ENCODE results near the gene PPFIBP2. TPM values are rescaled to one million over a fixed set of nuclear protein-coding genes. Genes with fewer than 3 reads are reported as not detected.

Gene PPFIBP2
- total and polyA plus RNA-seq, 10 of the 15 experiments (the other 5 are each of a cell fraction or from before 2014, with no cell fraction given), result 17.3 to 56.3 (median 39.2) TPM

DNA sequence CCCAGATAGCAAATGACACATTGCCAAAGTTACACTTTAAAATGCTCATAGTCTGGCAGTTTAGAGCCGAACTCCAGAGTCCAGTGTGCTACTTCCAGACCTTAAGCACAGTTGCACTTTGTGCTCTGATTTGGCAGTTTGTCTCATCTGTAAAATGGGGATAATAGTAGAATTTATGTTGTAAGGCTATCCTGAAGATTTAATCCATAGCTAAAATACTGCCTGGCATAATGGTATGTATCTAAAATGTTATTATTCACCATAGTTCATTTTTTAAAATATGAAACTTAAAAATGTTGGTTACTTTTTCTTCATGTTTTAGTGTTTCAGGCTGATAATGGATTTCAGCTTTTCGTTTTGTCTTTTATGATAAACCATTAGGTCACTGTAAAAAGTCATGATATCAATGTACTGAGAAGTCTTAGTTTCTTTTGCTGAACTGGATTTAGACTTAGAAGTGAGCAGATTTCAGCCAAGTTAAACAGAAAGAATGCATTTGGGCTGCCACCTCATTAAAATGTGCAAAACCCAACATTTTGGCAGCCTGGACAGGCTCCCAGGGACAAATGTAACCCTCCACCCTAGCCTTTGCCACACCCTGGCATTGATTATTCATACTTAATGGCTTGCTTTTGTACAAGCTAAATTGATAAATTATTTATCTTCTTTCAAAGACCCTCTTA lies 27.6 kb upstream of the PPFIBP2 start:
- SMC1A ChIA-PET (ENCODE audit: uncharacterized antibody, unreplicated experiment), result interaction anchor here (0.8 to 2.2 kb wide), 6 partner anchors 8 to 44 kb away, joined by 3 to 5 read pairs (median 3); no protein-coding TSS in a partner anchor
- CTCF ChIA-PET, result interaction anchor here (1.1 to 1.3 kb wide), 3 partner anchors 13 to 27 kb away, joined by 3 to 4 read pairs (median 3); no protein-coding TSS in a partner anchor
- H3K9ac ChIP-seq (ENCODE audit: control insufficient read depth, insufficient read depth, low read length), result no peak overlapping the region
- RAD21 ChIA-PET (ENCODE audit: unreplicated experiment), result no interaction called here
- no peak for TF ChIP-seq SMARCA5 (IDR thresholded peaks at IDR 0.05)
- no peak for TF ChIP-seq EED (IDR thresholded peaks at IDR 0.05; ENCODE audit: low read depth)
- no peak for TF ChIP-seq NBN (IDR thresholded peaks at IDR 0.05)
- no peak for TF ChIP-seq RAD21 (IDR thresholded peaks at IDR 0.05; ENCODE audit: insufficient read depth, low read depth, low read length)
- no peak for TF ChIP-seq USF1 (IDR thresholded peaks at IDR 0.05; ENCODE audit: borderline replicate concordance, extremely low read length, insufficient read depth, low read depth, low read length)
- H3K27me3 ChIP-seq (replicated peaks in 1 of 2; ENCODE audit: control insufficient read depth in 2 of 2, insufficient read depth in 2 of 2, low read length in 1 of 2), result no peaks in the 10 kb centered on the region
- no peaks in the 10 kb centered on the region for H3K9me3 ChIP-seq (replicated peaks; ENCODE audit: control insufficient read depth, insufficient read depth, low read length)
- no peaks in the 10 kb centered on the region for H4K20me1 ChIP-seq (ENCODE audit: control insufficient read depth, insufficient read depth)
- no peak overlapping the region for H2AFZ ChIP-seq (ENCODE audit: control insufficient read depth, low read depth, low read length)
- H3K79me2 ChIP-seq (ENCODE audit: control insufficient read depth, insufficient read depth, low read length), result no peaks in the 10 kb centered on the region
- no peaks in the 10 kb centered on the region for H3K4me1 ChIP-seq (ENCODE audit: control insufficient read depth, insufficient read depth, low read length)
- no peak overlapping the region for H3K27ac ChIP-seq (ENCODE audit: control insufficient read depth, insufficient read depth)
- in situ Hi-C loops (cut with MboI) (no loop called here), intact Hi-C loops (cut with micrococcal nuclease; ENCODE audit: unreplicated experiment) (no loop called here)
- no peaks in the 10 kb centered on the region for H3K36me3 ChIP-seq (ENCODE audit: control insufficient read depth in 2 of 2, insufficient read depth in 2 of 2, low read length in 1 of 2)
- no peak overlapping the region for H3K4me2 ChIP-seq (ENCODE audit: control insufficient read depth, insufficient read depth)
- ATAC-seq (no peak), DNase-seq (ENCODE audit: low read depth, low spot score) (no peak), FAIRE-seq (no peak)
- POLR2A ChIA-PET, result no interaction called here
- 84% methylated on average over 2 of the region's 2 CpGs for WGBS (ENCODE audit: insufficient coverage, insufficient replicate concordance, low lambda C conversion rate, missing lambda C conversion rate)
- BruUV-seq (replicated peaks), result no TSS peak
- H3K4me3 ChIP-seq, result no peak overlapping the region

DNA sequence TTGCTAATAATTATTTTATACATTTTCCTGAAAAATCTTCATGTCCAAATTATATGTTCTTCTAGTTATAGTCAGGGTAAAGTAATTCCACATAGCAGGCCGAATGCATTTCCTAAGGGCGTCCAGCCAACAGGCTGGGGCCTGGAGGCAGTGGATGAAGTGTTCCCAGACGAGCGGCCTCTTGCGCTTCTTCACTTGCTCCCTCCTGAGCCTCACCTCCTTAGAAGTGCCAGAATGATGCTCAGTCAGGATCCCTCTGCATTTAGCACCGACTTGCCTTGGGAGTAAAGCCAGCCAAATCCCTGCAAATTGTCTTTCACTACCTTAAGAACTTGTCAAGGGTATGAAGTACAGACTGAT lies 27.0 kb upstream of the PPFIBP2 start:
- H3K27ac ChIP-seq (ENCODE audit: control insufficient read depth, insufficient read depth), result no peak overlapping the region
- ChIA-PET POLR2A (no interaction called here), SMC1A (ENCODE audit: uncharacterized antibody, unreplicated experiment) (interaction anchor here (1.0 kb wide), 2 partner anchors 8 to 63 kb away, joined by 3 read pairs; no protein-coding TSS in a partner anchor), RAD21 (ENCODE audit: unreplicated experiment) (no interaction called here), CTCF (interaction anchor here (0.7 to 1.3 kb wide), 3 partner anchors 14 to 27 kb away, joined by 3 to 4 read pairs (median 3); no protein-coding TSS in a partner anchor)
- no peak overlapping the region for H3K4me2 ChIP-seq (ENCODE audit: control insufficient read depth, insufficient read depth)
- DNase-seq (ENCODE audit: low read depth, low spot score), result no peak
- no peak overlapping the region for H3K9ac ChIP-seq (ENCODE audit: control insufficient read depth, insufficient read depth, low read length)
- no peaks in the 10 kb centered on the region for H3K79me2 ChIP-seq (ENCODE audit: control insufficient read depth, insufficient read depth, low read length)
- in situ Hi-C loops (cut with MboI), result no loop called here
- no peak for ATAC-seq
- H3K4me1 ChIP-seq (ENCODE audit: control insufficient read depth, insufficient read depth, low read length), result no peaks in the 10 kb centered on the region
- intact Hi-C loops (cut with micrococcal nuclease; ENCODE audit: unreplicated experiment), result no loop called here
- no peaks in the 10 kb centered on the region for H3K9me3 ChIP-seq (replicated peaks; ENCODE audit: control insufficient read depth, insufficient read depth, low read length)
- TF ChIP-seq ATF7 (IDR thresholded peaks at IDR 0.05; ENCODE audit: low read depth) (no peak), POLR2AphosphoS5 (IDR thresholded peaks at IDR 0.05; ENCODE audit: low read length) (no peak), CEBPZ (IDR thresholded peaks at IDR 0.05; ENCODE audit: low read depth, low read length) (no peak), IRF4 (IDR thresholded peaks at IDR 0.05; ENCODE audit: low read depth, low read length) (no peak), PAX8 (IDR thresholded peaks at IDR 0.05) (no peak), SPI1 (IDR thresholded peaks at IDR 0.05; ENCODE audit: borderline replicate concordance, insufficient read depth, low read depth, low read length) (no peak), BMI1 (IDR thresholded peaks at IDR 0.05; ENCODE audit: borderline replicate concordance) (no peak), TARDBP (IDR thresholded peaks at IDR 0.05; ENCODE audit: borderline replicate concordance) (no peak)
- no peak for FAIRE-seq
- no peak overlapping the region for H2AFZ ChIP-seq (ENCODE audit: control insufficient read depth, low read depth, low read length)
- H3K4me3 ChIP-seq, result no peak overlapping the region
- BruUV-seq (replicated peaks), result no TSS peak
- no peaks in the 10 kb centered on the region for H4K20me1 ChIP-seq (ENCODE audit: control insufficient read depth, insufficient read depth)
- WGBS (ENCODE audit: insufficient coverage, insufficient replicate concordance, low lambda C conversion rate, missing lambda C conversion rate), result 94% methylated on average over 6 of the region's 6 CpGs
- no peaks in the 10 kb centered on the region for H3K27me3 ChIP-seq (replicated peaks in 1 of 2; ENCODE audit: control insufficient read depth in 2 of 2, insufficient read depth in 2 of 2, low read length in 1 of 2)
- H3K36me3 ChIP-seq (ENCODE audit: control insufficient read depth in 2 of 2, insufficient read depth in 2 of 2, low read length in 1 of 2), result no peaks in the 10 kb centered on the region

Data from GM12878 (cell line).